HepG2 (cell line): ENCODE data around the gene C13orf46. TPM values are rescaled to one million over a fixed set of nuclear protein-coding genes. Genes with fewer than 3 reads are reported as not detected.

Experiments
- ATAC-seq: fragments of 200-7000 bp; cut with Tn5 transposase; 3 replicates; pipeline ENCODE4 v1.9.1; 2020; ENCODE audit warnings: mild to moderate bottlenecking, moderate library complexity
- BruUV-seq: library from RNA; stranded (reverse); fragments of 400-500 nt; replicated peaks from 2 replicates; lab custom pipeline; 2021; lab: Mats Ljungman, UMichigan
- CTCF ChIA-PET: fragments of 300-600 bp; formaldehyde crosslinking; extraction: SDS; loops from one replicate; lab custom pipeline; 2021; ENCODE audit warnings: low total read pairs, inconsistent platforms, low intra/inter-chr PET ratio; lab: Yijun Ruan, JAX
- POLR2A ChIA-PET: fragments of 350-600 bp; sonication (Branson Sonifier 250); formaldehyde crosslinking; loops from one replicate; lab custom pipeline; 2020; ENCODE audit warnings: antibody characterized with exemption, inconsistent platforms; lab: Yijun Ruan, JAX
- DNase-seq: peaks from one replicate; pipeline ENCODE4 v3.0.0-alpha.2; 2015; ENCODE audit warnings: low spot score
- FAIRE-seq: peaks from 3 replicates; lab custom pipeline; 2011; peaks lifted over from hg19 to GRCh38; lab: Jason Lieb, UNC
- H2AFZ ChIP-seq: one replicate; pipeline ENCODE4 v1.6.1; 2011; ENCODE audit warnings: low read length, inconsistent platforms
- H3K27ac ChIP-seq: fragments of 300-600 bp; 3 replicates; pipeline ENCODE4 v1.8.0; 2011; ENCODE audit warnings: mixed run types, mild to moderate bottlenecking, mixed read lengths, low read length, inconsistent platforms; ENCODE audit not compliant: insufficient read depth; ENCODE audit errors: extremely low read length
- H3K27me3 ChIP-seq, 2 experiments: fragments of 200-600 bp in 1 of 2; 2 replicates in 1 of 2; 3 replicates in 1 of 2; pipeline versions ENCODE4 v1.6.0 to v1.8.0; 2011; ENCODE audit warnings: low read length in 2 of 2, mild to moderate bottlenecking in 2 of 2, moderate library complexity in 2 of 2, inconsistent platforms in 1 of 2; ENCODE audit not compliant: insufficient read depth in 2 of 2, control insufficient read depth in 1 of 2
- H3K36me3 ChIP-seq, 2 experiments: fragments of 200-600 bp in 1 of 2; replicated peaks in 1 of 2; 2 replicates in 1 of 2; 3 replicates in 1 of 2; pipeline versions ENCODE4 v1.5.1 to v1.8.0; 2011; ENCODE audit warnings: low read length in 2 of 2, inconsistent platforms in 1 of 2; ENCODE audit not compliant: insufficient read depth in 2 of 2, control insufficient read depth in 1 of 2
- H3K4me1 ChIP-seq: 2 replicates; pipeline ENCODE4 v1.5.1; 2012; ENCODE audit warnings: low read length, inconsistent platforms; ENCODE audit not compliant: insufficient read depth
- H3K4me2 ChIP-seq: 2 replicates; pipeline ENCODE4 v1.6.0; 2011; ENCODE audit warnings: low read depth, low read length, inconsistent platforms
- H3K4me3 ChIP-seq, 3 experiments: fragments of 200-600 bp in 1 of 3; sonication (generic), shearing (Covaris generic) in 1 of 3; replicated peaks in 1 of 3; 2 replicates each; pipeline ENCODE4 v1.5.1; 2011 to 2016; ENCODE audit warnings: low read length in 3 of 3, inconsistent platforms in 2 of 3, low read depth in 2 of 3, mild to moderate bottlenecking in 2 of 3, control low read depth in 1 of 3, mixed read lengths in 1 of 3; ENCODE audit not compliant: insufficient read depth in 1 of 3
- H3K79me2 ChIP-seq: one replicate; pipeline ENCODE4 v1.6.1; 2011; ENCODE audit warnings: low read length, inconsistent platforms; ENCODE audit not compliant: insufficient read depth
- H3K9ac ChIP-seq: 2 replicates; pipeline ENCODE4 v1.6.0; 2011; ENCODE audit warnings: mild to moderate bottlenecking, low read depth, low read length, inconsistent platforms; ENCODE audit not compliant: insufficient read depth
- H3K9me3 ChIP-seq: 2 replicates; pipeline ENCODE4 v1.5.1; 2012; ENCODE audit warnings: mild to moderate bottlenecking, low read length
- H4K20me1 ChIP-seq: 2 replicates; pipeline ENCODE4 v1.6.0; 2011; ENCODE audit warnings: inconsistent platforms, mild to moderate bottlenecking, low read length, moderate library complexity; ENCODE audit not compliant: insufficient read depth
- HHEX ChIP-seq: IDR thresholded peaks from 2 replicates; pipeline ENCODE4 v1.6.1; 2016; ENCODE audit warnings: control low read depth
- MNT ChIP-seq: fragments of 450-650 bp; IDR thresholded peaks from 2 replicates; pipeline ENCODE4 v1.6.1; 2016
- PAWR ChIP-seq: sonication (generic); formaldehyde crosslinking; IDR thresholded peaks from 2 replicates; pipeline ENCODE4 v1.4.0; 2020; ENCODE audit warnings: missing genetic modification reagents, mild to moderate bottlenecking, borderline replicate concordance
- ZNF12 ChIP-seq: sonication (generic); formaldehyde crosslinking; IDR thresholded peaks from 2 replicates; pipeline ENCODE4 v1.5.0; 2020; ENCODE audit warnings: missing genetic modification reagents
- ZNF557 ChIP-seq: sonication (generic); formaldehyde crosslinking; IDR thresholded peaks from 2 replicates; pipeline ENCODE4 v1.4.0; 2020; ENCODE audit warnings: missing genetic modification reagents
- WGBS: methylation state at CpG from one replicate; pipeline ENCODE4 v1.1.6; 2017; ENCODE audit warnings: low lambda C conversion rate; 5-methylcytosine and 5-hydroxymethylcytosine counted together
- in situ Hi-C: cut with HindIII; loops from 2 replicates; pipeline ENCODE4 v1.10.0; 2017; ENCODE audit warnings: low pct_unique_long_range_greater_than_20kb; ENCODE audit not compliant: extremely low pct_ligation_motif_present
- intact Hi-C: fragments of 100-400 bp; cut with micrococcal nuclease; formaldehyde crosslinking; loops from one replicate; pipeline ENCODE4 v1.10.0; 2022; ENCODE audit not compliant: unreplicated experiment
- polyA plus RNA-seq, 8 experiments: library from polyadenylated mRNA; depleted of rRNA in 3 of 8; stranded (reverse) in 7 of 8; unstranded in 1 of 8; fragments of >200 nt; fragmentation: Illumina TruSeq in 4 of 8; extraction: Trizol in 4 of 8; gene quantifications; 2 replicates each; pipeline versions ENCODE4 v1.2.1 to v1.2.3, GENCODE V29; 2011 to 2016; ENCODE audit warnings: low read depth in 4 of 8, missing spikeins in 1 of 8, mixed read lengths in 1 of 8; ENCODE audit not compliant: insufficient read depth in 1 of 8
- total RNA-seq, 5 experiments: library from RNA; depleted of rRNA; stranded (reverse); fragments of >200 nt; fragmentation: Illumina TruSeq; extraction: Trizol; gene quantifications; 2 replicates each; pipeline ENCODE4 v1.2.3, GENCODE V29; 2016; ENCODE audit warnings: low read depth in 1 of 5
- TF ChIP-seq, protein P1 (sequence below): sonication (generic); formaldehyde crosslinking; IDR thresholded peaks from 2 replicates; pipeline ENCODE4 v1.4.0; 2020; ENCODE audit warnings: mild to moderate bottlenecking, missing genetic modification reagents
- TF ChIP-seq, protein P2 (sequence below): sonication (generic); formaldehyde crosslinking; IDR thresholded peaks from 2 replicates; pipeline ENCODE4 v1.4.0; 2020; ENCODE audit warnings: missing genetic modification reagents, borderline replicate concordance

C13orf46 gene
- total and polyA plus RNA-seq, 2 of the 13 experiments (the other 11 are each of a cell fraction or from before 2014, with no cell fraction given), result 0.01 TPM; not detected in 1

GRCh38 chr13:113979791-113980471 is 6.1 kb upstream of the C13orf46 start:
- Histone ChIP-seq H3K79me2 (no peaks in the 10 kb centered on the region), H3K9ac (no peak overlapping the region), H3K4me1 (no peaks in the 10 kb centered on the region), H4K20me1 (no peaks in the 10 kb centered on the region), H3K9me3 (no peaks in the 10 kb centered on the region), H3K36me3 (no peaks in the 10 kb centered on the region), H2AFZ (no peak overlapping the region), H3K27ac (no peak overlapping the region), H3K27me3 (peaks cover 2 to 13% of the 10 kb centered on the region in 2 experiments; a peak in 3 of 5 replicates), H3K4me2 (no peak overlapping the region), H3K4me3 (no peak overlapping the region)
- intact Hi-C loops (no loop called here), in situ Hi-C loops (no loop called here)
- FAIRE-seq (no peak), DNase-seq (no peak), ATAC-seq (no peak)
- WGBS, result 28% methylated on average over 20 of the region's 20 CpGs
- no TSS peak for BruUV-seq
- POLR2A ChIA-PET, result no interaction called here
- TF ChIP-seq, protein P1, sequence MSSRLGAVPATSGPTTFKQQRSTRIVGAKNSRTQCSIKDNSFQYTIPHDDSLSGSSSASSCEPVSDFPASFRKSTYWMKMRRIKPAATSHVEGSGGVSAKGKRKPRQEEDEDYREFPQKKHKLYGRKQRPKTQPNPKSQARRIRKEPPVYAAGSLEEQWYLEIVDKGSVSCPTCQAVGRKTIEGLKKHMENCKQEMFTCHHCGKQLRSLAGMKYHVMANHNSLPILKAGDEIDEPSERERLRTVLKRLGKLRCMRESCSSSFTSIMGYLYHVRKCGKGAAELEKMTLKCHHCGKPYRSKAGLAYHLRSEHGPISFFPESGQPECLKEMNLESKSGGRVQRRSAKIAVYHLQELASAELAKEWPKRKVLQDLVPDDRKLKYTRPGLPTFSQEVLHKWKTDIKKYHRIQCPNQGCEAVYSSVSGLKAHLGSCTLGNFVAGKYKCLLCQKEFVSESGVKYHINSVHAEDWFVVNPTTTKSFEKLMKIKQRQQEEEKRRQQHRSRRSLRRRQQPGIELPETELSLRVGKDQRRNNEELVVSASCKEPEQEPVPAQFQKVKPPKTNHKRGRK (CRISPR knock-in tag), result no peak
- TF ChIP-seq MNT (peak; percentile 100), ZNF557 (CRISPR knock-in tag) (no peak), ZNF12 (CRISPR knock-in tag) (no peak), PAWR (CRISPR knock-in tag) (no peak), HHEX (CRISPR knock-in tag) (no peak)
- TF ChIP-seq, protein P2, sequence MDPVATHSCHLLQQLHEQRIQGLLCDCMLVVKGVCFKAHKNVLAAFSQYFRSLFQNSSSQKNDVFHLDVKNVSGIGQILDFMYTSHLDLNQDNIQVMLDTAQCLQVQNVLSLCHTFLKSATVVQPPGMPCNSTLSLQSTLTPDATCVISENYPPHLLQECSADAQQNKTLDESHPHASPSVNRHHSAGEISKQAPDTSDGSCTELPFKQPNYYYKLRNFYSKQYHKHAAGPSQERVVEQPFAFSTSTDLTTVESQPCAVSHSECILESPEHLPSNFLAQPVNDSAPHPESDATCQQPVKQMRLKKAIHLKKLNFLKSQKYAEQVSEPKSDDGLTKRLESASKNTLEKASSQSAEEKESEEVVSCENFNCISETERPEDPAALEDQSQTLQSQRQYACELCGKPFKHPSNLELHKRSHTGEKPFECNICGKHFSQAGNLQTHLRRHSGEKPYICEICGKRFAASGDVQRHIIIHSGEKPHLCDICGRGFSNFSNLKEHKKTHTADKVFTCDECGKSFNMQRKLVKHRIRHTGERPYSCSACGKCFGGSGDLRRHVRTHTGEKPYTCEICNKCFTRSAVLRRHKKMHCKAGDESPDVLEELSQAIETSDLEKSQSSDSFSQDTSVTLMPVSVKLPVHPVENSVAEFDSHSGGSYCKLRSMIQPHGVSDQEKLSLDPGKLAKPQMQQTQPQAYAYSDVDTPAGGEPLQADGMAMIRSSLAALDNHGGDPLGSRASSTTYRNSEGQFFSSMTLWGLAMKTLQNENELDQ (CRISPR knock-in tag), result no peak
- CTCF ChIA-PET, result no interaction called here
